Measurements from ENCODE around the gene LOXL1. TPM values are rescaled to one million over a fixed set of nuclear protein-coding genes. Genes with fewer than 3 reads are reported as not detected.

LOXL1 gene
- total RNA-seq, 2 experiments from 2014 or later: not detected

GRCh38 chr15:73951601-73952000, 25.3 kb downstream of the LOXL1 start:
- ChIA-PET CTCF (ENCODE audit: unreplicated experiment) (interaction anchor here (0.5 to 1.1 kb wide), 3 partner anchors 19 to 420 kb away, joined by 3 to 10 read pairs (median 4); no protein-coding TSS in a partner anchor), POLR2A (no interaction called here)
- no peak for DNase-seq (ENCODE audit: low spot score)
- no TSS peak for BruUV-seq (replicated peaks)
- no peak overlapping the region for H2AFZ ChIP-seq (ENCODE audit: low read length)
- no peak overlapping the region for H3K4me2 ChIP-seq (ENCODE audit: low read length)
- H3K36me3 ChIP-seq (ENCODE audit: insufficient read depth, low read length): no peaks in the 10 kb centered on the region
- no peak overlapping the region for H3K27ac ChIP-seq (ENCODE audit: low read depth, low read length, poor library complexity, severe bottlenecking)
- H3K9me3 ChIP-seq (ENCODE audit: low read length): no peaks in the 10 kb centered on the region
- H3K4me3 ChIP-seq (ENCODE audit: low read depth, low read length, poor library complexity, severe bottlenecking): no peak overlapping the region
- H3K79me2 ChIP-seq (ENCODE audit: insufficient read depth, low read depth, low read length): no peaks in the 10 kb centered on the region
- H3K9me2 ChIP-seq (ENCODE audit: insufficient read depth, low read length): no peaks in the 10 kb centered on the region
- H4K20me1 ChIP-seq (ENCODE audit: insufficient read depth, low read length): no peaks in the 10 kb centered on the region
- H3K4me1 ChIP-seq (ENCODE audit: insufficient read depth, low read length, poor library complexity, severe bottlenecking): no peaks in the 10 kb centered on the region
- intact Hi-C loops (cut with micrococcal nuclease; ENCODE audit: unreplicated experiment): loop anchor here (1.0 kb wide), 1 partner anchor 13 kb away; no protein-coding TSS in a partner anchor
- TF ChIP-seq EZH2phosphoT487 (IDR thresholded peaks at IDR 0.05; ENCODE audit: borderline replicate concordance, low read depth, low read length) (no peak), CTCF (conservative IDR thresholded peaks at IDR 0.05; ENCODE audit: low read length) (no peak)

DNA sequence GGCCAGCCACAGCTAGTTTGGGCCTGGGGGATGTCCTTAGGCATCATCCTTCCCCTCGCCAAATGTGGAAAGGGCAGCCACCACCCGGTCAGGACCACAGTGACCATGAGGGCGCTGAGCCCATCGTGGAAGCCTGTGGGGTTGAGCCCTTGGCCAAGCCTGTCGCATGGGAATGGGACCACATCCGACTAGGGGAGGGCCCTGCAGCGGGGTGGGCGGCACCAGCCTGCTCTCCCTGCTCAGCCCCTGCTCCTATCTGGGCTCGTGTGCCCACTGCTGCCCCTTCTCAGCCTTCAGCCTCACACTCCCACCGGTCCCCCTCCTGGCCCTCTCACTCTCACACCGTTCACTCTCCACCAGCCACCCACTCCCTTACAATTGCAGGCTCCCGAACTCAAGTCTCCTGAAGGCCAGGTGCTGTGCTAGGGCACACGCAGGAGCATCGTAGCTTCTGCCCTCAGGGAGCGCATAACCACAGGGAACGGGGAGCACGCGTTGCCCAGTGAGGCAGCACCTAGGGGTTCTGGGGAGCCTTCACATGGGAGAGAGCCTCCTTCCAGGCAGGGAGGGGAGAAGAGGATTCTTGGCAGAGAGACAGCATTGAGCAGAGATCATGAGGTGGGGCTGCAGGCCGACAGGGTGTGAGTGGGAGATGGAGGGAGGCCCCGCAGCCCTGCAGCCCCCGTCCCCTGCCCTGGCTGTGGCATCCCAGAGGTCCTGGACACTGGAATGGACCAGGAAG, 26.1 kb downstream of the LOXL1 start:
- no peaks in the 10 kb centered on the region for H3K79me2 ChIP-seq (ENCODE audit: insufficient read depth, low read depth, low read length)
- CTCF ChIA-PET (ENCODE audit: unreplicated experiment): no interaction called here
- no peak overlapping the region for H2AFZ ChIP-seq (ENCODE audit: low read length)
- H3K4me3 ChIP-seq (ENCODE audit: low read depth, low read length, poor library complexity, severe bottlenecking): no peak overlapping the region
- H3K36me3 ChIP-seq (ENCODE audit: insufficient read depth, low read length): no peaks in the 10 kb centered on the region
- H3K9me3 ChIP-seq (ENCODE audit: low read length): no peaks in the 10 kb centered on the region
- no peak for DNase-seq (ENCODE audit: low spot score)
- H3K4me1 ChIP-seq (ENCODE audit: insufficient read depth, low read length, poor library complexity, severe bottlenecking): no peaks in the 10 kb centered on the region
- intact Hi-C loops (cut with micrococcal nuclease; ENCODE audit: unreplicated experiment): no loop called here
- no TSS peak for BruUV-seq (replicated peaks)
- POLR2A ChIA-PET: no interaction called here
- no peak overlapping the region for H3K27ac ChIP-seq (ENCODE audit: low read depth, low read length, poor library complexity, severe bottlenecking)
- no peaks in the 10 kb centered on the region for H3K9me2 ChIP-seq (ENCODE audit: insufficient read depth, low read length)
- no peak for TF ChIP-seq CTCF (conservative IDR thresholded peaks at IDR 0.05; ENCODE audit: low read length)
- no peak for TF ChIP-seq EZH2phosphoT487 (IDR thresholded peaks at IDR 0.05; ENCODE audit: borderline replicate concordance, low read depth, low read length)
- H4K20me1 ChIP-seq (ENCODE audit: insufficient read depth, low read length): no peaks in the 10 kb centered on the region
- H3K4me2 ChIP-seq (ENCODE audit: low read length): no peak overlapping the region
